CD14-positive monocyte (primary cell): ENCODE data around the gene KYAT1. TPM values are rescaled to one million over a fixed set of nuclear protein-coding genes. Genes with fewer than 3 reads are reported as not detected.

Source experiments
- DNase-seq, 3 donors: peaks; one replicate each; pipeline ENCODE4 v3.0.0-alpha.2; 2011 to 2022
- H2AFZ ChIP-seq: 2 replicates; pipeline ENCODE4 v1.6.0; 2012; ENCODE audit warnings: mild to moderate bottlenecking, low read depth, low read length, inconsistent platforms; ENCODE audit not compliant: insufficient read depth, poor library complexity, severe bottlenecking
- H3K27ac ChIP-seq, 2 donors: 1 replicate in 1 of 2; 2 replicates in 1 of 2; pipeline ENCODE4 v1.5.1; 2012 to 2013; ENCODE audit warnings: low read length in 2 of 2, control low read depth in 1 of 2, inconsistent platforms in 1 of 2, low read depth in 1 of 2, mild to moderate bottlenecking in 1 of 2
- H3K27me3 ChIP-seq, 2 donors: one replicate each; pipeline versions ENCODE4 v1.6.0 to v1.6.1; 2011 to 2013; ENCODE audit warnings: low read length in 2 of 2; ENCODE audit not compliant: control insufficient read depth in 2 of 2, insufficient read depth in 2 of 2
- H3K36me3 ChIP-seq, 2 donors: replicated peaks in 1 of 2; 1 replicate in 1 of 2; 2 replicates in 1 of 2; pipeline versions ENCODE4 v1.5.1 to v1.6.1; 2012 to 2013; ENCODE audit warnings: low read length in 2 of 2, control low read depth in 1 of 2, inconsistent platforms in 1 of 2, mild to moderate bottlenecking in 1 of 2; ENCODE audit not compliant: insufficient read depth in 2 of 2, control insufficient read depth in 1 of 2
- H3K4me1 ChIP-seq, 2 donors: 1 replicate in 1 of 2; 2 replicates in 1 of 2; pipeline versions ENCODE4 v1.5.1 to v1.6.1; 2012 to 2013; ENCODE audit warnings: low read length in 2 of 2, control low read depth in 1 of 2, inconsistent platforms in 1 of 2, mild to moderate bottlenecking in 1 of 2, moderate library complexity in 1 of 2; ENCODE audit not compliant: insufficient read depth in 2 of 2, control insufficient read depth in 1 of 2
- H3K4me2 ChIP-seq: replicated peaks from 2 replicates; pipeline ENCODE3; 2012; ENCODE audit warnings: low read length, moderate library complexity, mild to moderate bottlenecking; ENCODE audit not compliant: poor library complexity, severe bottlenecking; ENCODE audit errors: extremely low read depth
- H3K4me3 ChIP-seq, 3 experiments: fragments of 200-600 bp in 1 of 3; sonication (generic) in 1 of 3; replicated peaks in 1 of 3; 1 replicate in 2 of 3; 2 replicates in 1 of 3; pipeline ENCODE4 v1.5.1; 2011 to 2013; ENCODE audit warnings: low read length in 3 of 3, mild to moderate bottlenecking in 3 of 3, control low read depth in 2 of 3, low read depth in 2 of 3, inconsistent platforms in 1 of 3, moderate library complexity in 1 of 3
- H3K79me2 ChIP-seq: 2 replicates; pipeline ENCODE4 v1.6.0; 2012; ENCODE audit warnings: mild to moderate bottlenecking, control low read depth, inconsistent platforms, low read length, moderate library complexity; ENCODE audit not compliant: insufficient read depth
- H3K9ac ChIP-seq: 2 replicates; pipeline ENCODE4 v1.6.0; 2017; ENCODE audit warnings: low read length, mild to moderate bottlenecking; ENCODE audit not compliant: insufficient read depth, poor library complexity, severe bottlenecking
- H3K9me3 ChIP-seq, 2 donors: replicated peaks in 1 of 2; 1 replicate in 1 of 2; 2 replicates in 1 of 2; pipeline versions ENCODE4 v1.5.1 to v1.6.1; 2012 to 2013; ENCODE audit warnings: low read length in 2 of 2, control low read depth in 1 of 2; ENCODE audit not compliant: control insufficient read depth in 1 of 2, insufficient read depth in 1 of 2
- H4K20me1 ChIP-seq: 2 replicates; pipeline ENCODE4 v1.6.0; 2012; ENCODE audit warnings: mild to moderate bottlenecking, low read length, control low read depth, moderate library complexity; ENCODE audit not compliant: insufficient read depth
- H3K27ac Mint-ChIP-seq, 7 donors: one replicate each; pipeline ENCODE4 v1.8.0; 2020; ENCODE audit warnings: mild to moderate bottlenecking in 7 of 7, mixed read lengths in 7 of 7, moderate library complexity in 6 of 7, inconsistent platforms in 2 of 7
- H3K27me3 Mint-ChIP-seq, 3 donors: one replicate each; pipeline ENCODE4 v1.8.0; 2021 to 2022; ENCODE audit warnings: low read depth in 3 of 3, mild to moderate bottlenecking in 3 of 3, mixed read lengths in 3 of 3, moderate library complexity in 3 of 3, inconsistent platforms in 1 of 3
- H3K36me3 Mint-ChIP-seq, 2 donors: one replicate each; pipeline ENCODE4 v1.8.0; 2020; ENCODE audit warnings: mixed read lengths in 2 of 2, inconsistent platforms in 1 of 2, mild to moderate bottlenecking in 1 of 2
- H3K4me1 Mint-ChIP-seq: one replicate; pipeline ENCODE4 v1.8.0; 2020; ENCODE audit warnings: mild to moderate bottlenecking, mixed read lengths
- H3K4me3 Mint-ChIP-seq, 2 donors: one replicate each; pipeline ENCODE4 v1.8.0; 2020; ENCODE audit warnings: mild to moderate bottlenecking in 2 of 2, mixed read lengths in 2 of 2, moderate library complexity in 1 of 2
- H3K9me3 Mint-ChIP-seq, 7 donors: one replicate each; pipeline ENCODE4 v1.8.0; 2020 to 2022; ENCODE audit warnings: mixed read lengths in 7 of 7, mild to moderate bottlenecking in 6 of 7, moderate library complexity in 6 of 7, inconsistent platforms in 2 of 7
- CTCF ChIP-seq: fragments of 200-600 bp; IDR thresholded peaks from one replicate; pipeline ENCODE4 v1.8.0; 2022; ENCODE audit warnings: antibody characterized with exemption, mild to moderate bottlenecking
- WGBS: methylation state at CpG from one replicate; pipeline ENCODE4 v1.1.5; 2013; ENCODE audit warnings: missing lambda C conversion rate; ENCODE audit not compliant: insufficient coverage; 5-methylcytosine and 5-hydroxymethylcytosine counted together
- intact Hi-C, 2 donors: fragments of 100-400 bp; cut with micrococcal nuclease; formaldehyde crosslinking; loops; one replicate each; pipeline versions ENCODE4 v1.15.0 to v1.15.1; 2023
- polyA plus RNA-seq, 3 donors: library from polyadenylated mRNA; depleted of rRNA in 1 of 3; unstranded in 2 of 3; stranded (reverse) in 1 of 3; fragments of 300-500 nt in 2 of 3; fragments of >200 nt in 1 of 3; fragmentation: Illumina TruSeq in 2 of 3; gene quantifications; 1 replicate in 2 of 3; 2 replicates in 1 of 3; pipeline ENCODE4 v1.2.3, GENCODE V29; 2012 to 2021

KYAT1 gene
- polyA plus RNA-seq, 3 donors, result 2.4 to 4.5 (median 3.6) TPM

- no peak overlapping the region for H3K9ac ChIP-seq
- H3K4me3 Mint-ChIP-seq, result no peak overlapping the region
Measured at GRCh38 chr9:128887049-128887448, 5.3 kb upstream of the KYAT1 start.

GRCh38 chr9:128886211-128886891 is 4.6 kb upstream of the KYAT1 start:
- H3K4me3 ChIP-seq, result no peak overlapping the region
- no peak overlapping the region for H2AFZ ChIP-seq
- H3K4me1 ChIP-seq, result peaks cover 11 to 13% of the 10 kb centered on the region in 2 donors
- intact Hi-C loops, result loop anchor here in 1 of 2 donors (10.0 kb wide), 1 partner anchor 58 kb away; the partner anchor contains the start of genes DOLK and NUP188
- H3K27me3 ChIP-seq, result no peaks in the 10 kb centered on the region
- DNase-seq, result no peak
- H3K9me3 ChIP-seq, result no peaks in the 10 kb centered on the region
- no peak overlapping the region for H3K27ac ChIP-seq
- Mint-ChIP-seq H3K4me1 (peaks cover 18% of the 10 kb centered on the region), H3K4me3 (no peak overlapping the region), H3K9me3 (peaks cover 0 to 6% (median 0%) of the 10 kb centered on the region in 7 donors), H3K36me3 (peaks cover 40 to 61% of the 10 kb centered on the region in 2 donors), H3K27me3 (peaks cover 0 to 2% (median 1%) of the 10 kb centered on the region in 3 donors), H3K27ac (no peak overlapping the region)
- peaks cover 51% of the 10 kb centered on the region for H3K79me2 ChIP-seq
- no peak overlapping the region for H3K9ac ChIP-seq
- no peak overlapping the region for H3K4me2 ChIP-seq
- WGBS, result 92% methylated on average over 13 of the region's 13 CpGs
- no peak for TF ChIP-seq CTCF
- peaks cover 30% of the 10 kb centered on the region for H4K20me1 ChIP-seq
- H3K36me3 ChIP-seq, result peaks cover 30 to 54% of the 10 kb centered on the region in 2 donors

More at GRCh38 chr9:128887049-128887448, 5.3 kb upstream of the KYAT1 start:
- H3K79me2 ChIP-seq, result peaks cover 51% of the 10 kb centered on the region
- peaks cover 0 to 2% (median 1%) of the 10 kb centered on the region in 3 donors for H3K27me3 Mint-ChIP-seq
- no peaks in the 10 kb centered on the region for H3K9me3 ChIP-seq
- DNase-seq, result no peak
- no peak overlapping the region for H3K4me3 ChIP-seq
- H2AFZ ChIP-seq, result no peak overlapping the region
- H3K27me3 ChIP-seq, result no peaks in the 10 kb centered on the region
- peaks cover 11 to 13% of the 10 kb centered on the region in 2 donors for H3K4me1 ChIP-seq
- no peak overlapping the region for H3K27ac Mint-ChIP-seq
- no peak overlapping the region for H3K4me2 ChIP-seq
- TF ChIP-seq CTCF, result no peak
- H4K20me1 ChIP-seq, result peaks cover 30% of the 10 kb centered on the region
- WGBS, result no CpG with 5 or more reads among the region's 3 CpGs
- intact Hi-C loops, result loop anchor here in 1 of 2 donors (10.0 kb wide), 1 partner anchor 58 kb away; the partner anchor contains the start of genes DOLK and NUP188
- H3K36me3 ChIP-seq, result peaks cover 36 to 61% of the 10 kb centered on the region in 2 donors
- H3K27ac ChIP-seq, result no peak overlapping the region
- H3K9me3 Mint-ChIP-seq, result peaks cover 0 to 6% (median 0%) of the 10 kb centered on the region in 7 donors
- H3K36me3 Mint-ChIP-seq, result peaks cover 44 to 64% of the 10 kb centered on the region in 2 donors
- peaks cover 18% of the 10 kb centered on the region for H3K4me1 Mint-ChIP-seq
